OCI-LY7 (cell line): ENCODE measurements around the gene GATAD1.

Source experiments
- EZH2phosphoT487 ChIP-seq: fragments of 200-600 bp; sonication (generic); IDR thresholded peaks from 2 replicates; pipeline ENCODE4 v1.6.1; 2018; ENCODE audit warnings: low read depth, borderline replicate concordance, mild to moderate bottlenecking, mixed run types, antibody characterized with exemption, low read length, moderate library complexity, mixed read lengths
- TF ChIP-seq, protein P1 (sequence below): fragments of 200-600 bp; sonication (generic); conservative IDR thresholded peaks from 2 replicates; pipeline ENCODE4 v1.5.1; 2014; ENCODE audit warnings: mild to moderate bottlenecking, antibody characterized with exemption, low read length, moderate library complexity, mixed read lengths

- TF ChIP-seq EZH2phosphoT487 = no peak
- TF ChIP-seq, protein P1, sequence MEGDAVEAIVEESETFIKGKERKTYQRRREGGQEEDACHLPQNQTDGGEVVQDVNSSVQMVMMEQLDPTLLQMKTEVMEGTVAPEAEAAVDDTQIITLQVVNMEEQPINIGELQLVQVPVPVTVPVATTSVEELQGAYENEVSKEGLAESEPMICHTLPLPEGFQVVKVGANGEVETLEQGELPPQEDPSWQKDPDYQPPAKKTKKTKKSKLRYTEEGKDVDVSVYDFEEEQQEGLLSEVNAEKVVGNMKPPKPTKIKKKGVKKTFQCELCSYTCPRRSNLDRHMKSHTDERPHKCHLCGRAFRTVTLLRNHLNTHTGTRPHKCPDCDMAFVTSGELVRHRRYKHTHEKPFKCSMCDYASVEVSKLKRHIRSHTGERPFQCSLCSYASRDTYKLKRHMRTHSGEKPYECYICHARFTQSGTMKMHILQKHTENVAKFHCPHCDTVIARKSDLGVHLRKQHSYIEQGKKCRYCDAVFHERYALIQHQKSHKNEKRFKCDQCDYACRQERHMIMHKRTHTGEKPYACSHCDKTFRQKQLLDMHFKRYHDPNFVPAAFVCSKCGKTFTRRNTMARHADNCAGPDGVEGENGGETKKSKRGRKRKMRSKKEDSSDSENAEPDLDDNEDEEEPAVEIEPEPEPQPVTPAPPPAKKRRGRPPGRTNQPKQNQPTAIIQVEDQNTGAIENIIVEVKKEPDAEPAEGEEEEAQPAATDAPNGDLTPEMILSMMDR = no peak
Measured at GRCh38 chr7:92478095-92478494, 30.8 kb downstream of the GATAD1 start.
